ENCODE measurements around the gene HNRNPUL2. TPM values are rescaled to one million over a fixed set of nuclear protein-coding genes. Genes with fewer than 3 reads are reported as not detected.

Gene HNRNPUL2
- total and polyA plus RNA-seq, 9 of the 15 experiments (the other 6 are each of a cell fraction or from before 2014, with no cell fraction given) = 0.89 to 44.3 (median 15.2) TPM

DNA sequence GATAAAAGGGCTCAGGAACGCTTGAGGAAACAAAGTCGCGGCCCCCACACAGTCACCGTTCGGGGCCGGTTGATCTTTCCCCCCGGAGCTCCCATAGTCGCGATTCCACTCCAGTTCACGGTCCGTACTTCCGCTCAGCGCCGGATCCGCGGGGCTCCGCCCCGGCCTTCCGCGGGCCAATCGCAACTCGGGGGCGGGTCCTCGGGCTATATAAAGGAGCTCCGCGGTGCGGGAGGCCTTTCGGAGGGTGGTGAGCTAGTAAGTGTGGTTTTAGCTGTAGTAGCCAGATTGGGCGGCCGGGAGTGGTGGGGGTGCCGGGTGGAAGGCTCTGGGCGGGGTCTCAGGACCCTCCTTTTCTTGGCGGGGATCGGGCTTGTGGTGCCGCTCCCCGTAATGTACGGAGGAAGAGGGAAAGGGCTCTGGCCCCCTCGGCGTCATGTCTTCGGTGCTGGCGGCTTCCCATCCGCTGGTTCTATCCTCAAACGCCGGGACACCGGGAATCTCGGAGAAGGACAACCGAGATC lies 62.1 kb downstream of the HNRNPUL2 start, which contains the start of the genes C11orf98 and CSKMT (continued):
- TF ChIP-seq ZBTB40 (IDR thresholded peaks at IDR 0.05) (peak; percentile 82), ZBTB40 (CRISPR knock-in tag; IDR thresholded peaks at IDR 0.05) (no peak), U2AF1 (optimal IDR thresholded peaks at IDR 0.05; ENCODE audit: low read depth, low read length) (peak; percentile 19), HDAC8 (tag; IDR thresholded peaks at IDR 0.05) (no peak), SMARCA5 (IDR thresholded peaks at IDR 0.05) (no peak), DMBX1 (CRISPR knock-in tag; IDR thresholded peaks at IDR 0.05; ENCODE audit: borderline replicate concordance) (no peak), THAP7 (CRISPR knock-in tag; IDR thresholded peaks at IDR 0.05) (peak; percentile 92; the same call in 1 of the 2 replicates), BCOR (IDR thresholded peaks at IDR 0.05) (peak; percentile 14; the same call in 1 of the 2 replicates), TBL1XR1 (IDR thresholded peaks at IDR 0.05; ENCODE audit: low read length in 2 of 2) (peak; percentile 14 to 17; a peak in 1 of 4 replicates), ZNF41 (CRISPR knock-in tag; conservative IDR thresholded peaks at IDR 0.05) (0 out of 2 replicates have a peak, but pooled peaks have one; percentile 11), ZNF699 (CRISPR knock-in tag; IDR thresholded peaks at IDR 0.05; ENCODE audit: insufficient replicate concordance) (no peak), PCBP2 (IDR thresholded peaks at IDR 0.05; ENCODE audit: low read depth, low read length, poor library complexity, severe bottlenecking) (no peak), ZNF232 (CRISPR knock-in tag; IDR thresholded peaks at IDR 0.05) (no peak; the same call in 1 of the 2 replicates), POLR2AphosphoS2 (IDR thresholded peaks at IDR 0.05; ENCODE audit: low read length) (peak; percentile 100), ZNF695 (CRISPR knock-in tag; IDR thresholded peaks at IDR 0.05) (peak; percentile 89; the same call in 1 of the 2 replicates), ZNF12 (CRISPR knock-in tag; IDR thresholded peaks at IDR 0.05) (0 out of 2 replicates have a peak, but pooled peaks have one; percentile 61)
- TF ChIP-seq, protein P1, sequence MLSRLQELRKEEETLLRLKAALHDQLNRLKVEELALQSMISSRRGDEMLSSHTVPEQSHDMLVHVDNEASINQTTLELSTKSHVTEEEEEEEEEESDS (CRISPR knock-in tag; IDR thresholded peaks at IDR 0.05) = no peak
- TF ChIP-seq, protein P2, sequence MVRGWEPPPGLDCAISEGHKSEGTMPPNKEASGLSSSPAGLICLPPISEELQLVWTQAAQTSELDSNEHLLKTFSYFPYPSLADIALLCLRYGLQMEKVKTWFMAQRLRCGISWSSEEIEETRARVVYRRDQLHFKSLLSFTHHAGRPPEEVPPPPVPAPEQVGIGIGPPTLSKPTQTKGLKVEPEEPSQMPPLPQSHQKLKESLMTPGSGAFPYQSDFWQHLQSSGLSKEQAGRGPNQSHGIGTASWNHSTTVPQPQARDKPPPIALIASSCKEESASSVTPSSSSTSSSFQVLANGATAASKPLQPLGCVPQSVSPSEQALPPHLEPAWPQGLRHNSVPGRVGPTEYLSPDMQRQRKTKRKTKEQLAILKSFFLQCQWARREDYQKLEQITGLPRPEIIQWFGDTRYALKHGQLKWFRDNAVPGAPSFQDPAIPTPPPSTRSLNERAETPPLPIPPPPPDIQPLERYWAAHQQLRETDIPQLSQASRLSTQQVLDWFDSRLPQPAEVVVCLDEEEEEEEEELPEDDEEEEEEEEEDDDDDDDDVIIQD (CRISPR knock-in tag; IDR thresholded peaks at IDR 0.05) = no peak
